NCI-H2227 treated with DMSO at 0.1 percent for 48 hours (cell line): Measurements from ENCODE around the gene ERVFRD-1.
"Not testable (repeated sequence)": the region's sequence is repeated elsewhere in the genome, so short reads cannot be mapped to it uniquely, and the experiment has no call there.

ENCODE experiments used
- DNase-seq: peaks from one replicate; lab custom pipeline; 2025; lab: John Stamatoyannopoulos, UW

Gene ERVFRD-1

GRCh38 chr6:11128608-11129007 lies 17.1 kb upstream of the ERVFRD-1 start:
- no peak for DNase-seq

GRCh38 chr6:11126876-11127275 lies 15.4 kb upstream of the ERVFRD-1 start:
- DNase-seq, result no peak

DNA sequence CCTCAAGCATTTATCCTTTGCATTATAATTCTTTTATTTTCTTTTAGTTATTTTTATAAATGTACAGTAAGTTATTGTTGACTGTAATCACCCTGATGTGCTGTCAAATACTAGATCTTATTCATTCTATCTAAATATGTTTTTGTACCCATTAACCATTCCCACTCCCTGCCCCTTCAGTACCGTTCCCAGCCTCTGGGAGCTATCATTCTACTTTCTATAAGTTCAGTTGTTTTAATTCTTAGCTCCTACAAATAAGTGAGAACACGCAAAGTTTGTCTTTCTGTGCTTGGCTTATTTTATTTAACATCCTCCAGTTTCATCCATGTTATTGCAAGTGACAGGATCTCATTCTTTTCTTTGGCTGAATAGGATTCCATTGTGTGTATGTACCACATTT lies 12.5 kb upstream of the ERVFRD-1 start:
- no peak for DNase-seq

DNA sequence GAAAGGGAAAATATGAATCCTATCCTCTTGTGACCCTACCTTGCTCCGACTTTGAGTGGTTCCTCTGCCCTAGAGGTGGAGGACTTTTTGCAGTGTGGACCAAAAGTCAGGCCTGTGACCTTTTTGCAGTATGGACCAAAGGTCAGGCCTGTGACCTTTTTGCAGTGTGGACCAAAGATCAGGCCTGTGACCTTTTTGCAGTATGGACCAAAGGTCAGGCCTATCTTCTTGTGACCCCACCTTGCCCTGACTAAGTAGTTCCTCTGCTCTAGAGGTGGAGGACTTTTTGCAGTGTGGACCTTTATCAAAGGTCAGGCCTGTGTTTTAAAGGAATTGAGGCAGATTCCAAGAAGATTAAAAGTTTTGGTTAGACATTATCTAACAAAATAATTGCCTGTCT lies 10.9 kb upstream of the ERVFRD-1 start:
- DNase-seq, result no peak

DNA sequence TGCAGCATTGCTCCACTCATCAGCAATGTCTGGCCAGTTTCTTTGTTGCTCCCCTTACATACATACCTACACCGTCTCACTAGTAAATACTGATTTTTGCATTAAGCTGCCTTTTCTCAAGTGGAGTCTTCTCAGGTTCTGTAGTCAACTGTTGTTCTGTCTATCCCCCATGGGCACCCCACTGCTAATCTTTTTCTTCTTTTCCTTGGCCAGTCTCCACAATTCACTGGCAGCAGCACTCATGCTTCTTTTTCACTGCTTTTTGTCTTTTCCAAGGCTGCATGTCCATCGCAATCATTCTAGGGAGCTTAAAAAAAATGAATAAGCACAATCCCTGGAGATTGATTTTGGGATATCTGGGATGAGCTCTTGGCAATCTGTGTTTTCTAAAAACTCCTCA lies 10.3 kb upstream of the ERVFRD-1 start:
- no peak for DNase-seq

GRCh38 chr6:11120271-11121005 lies 8.9 kb upstream of the ERVFRD-1 start:
- DNase-seq, result peak; percentile 34

- DNase-seq, result not testable (repeated sequence)
Observed at GRCh38 chr6:11115808-11116536, 4.4 kb upstream of the ERVFRD-1 start.

- DNase-seq, result no peak
Observed at GRCh38 chr6:11113038-11113437, 1.5 kb upstream of the ERVFRD-1 start.

GRCh38 chr6:11111769-11112437 lies 378 bp upstream of the ERVFRD-1 start:
- DNase-seq, result no peak

DNA sequence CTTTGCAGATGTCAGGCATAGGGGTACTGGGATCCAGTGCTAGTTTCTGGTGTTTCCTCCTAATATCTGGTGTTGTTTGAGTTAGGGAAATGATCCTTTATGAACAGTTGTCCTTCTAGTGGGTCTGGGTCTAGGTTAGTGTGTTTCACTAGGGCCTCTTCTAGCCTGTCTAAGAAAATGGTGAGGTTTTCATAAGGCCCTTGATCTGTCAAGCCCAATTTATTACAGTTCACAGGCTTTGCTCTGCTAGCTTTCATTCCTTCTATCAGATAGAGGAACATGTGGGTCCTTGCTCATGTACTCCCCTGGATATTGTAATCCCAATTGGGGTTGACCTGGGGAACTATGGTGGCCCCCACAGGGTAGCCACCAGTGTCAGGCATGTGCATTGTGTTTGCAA lies 2.8 kb downstream of the ERVFRD-1 start:
- DNase-seq, result no peak

GRCh38 chr6:11103065-11103464 lies 8.5 kb downstream of the ERVFRD-1 start:
- DNase-seq, result no peak

GRCh38 chr6:11101417-11101816 lies 10.1 kb downstream of the ERVFRD-1 start:
- no peak for DNase-seq

- no peak for DNase-seq
Observed at GRCh38 chr6:11098004-11098403, 13.5 kb downstream of the ERVFRD-1 start.

GRCh38 chr6:11097476-11097875 lies 14.0 kb downstream of the ERVFRD-1 start:
- DNase-seq, result no peak

GRCh38 chr6:11096109-11096508 lies 15.4 kb downstream of the ERVFRD-1 start:
- DNase-seq, result peak; percentile 10

DNA sequence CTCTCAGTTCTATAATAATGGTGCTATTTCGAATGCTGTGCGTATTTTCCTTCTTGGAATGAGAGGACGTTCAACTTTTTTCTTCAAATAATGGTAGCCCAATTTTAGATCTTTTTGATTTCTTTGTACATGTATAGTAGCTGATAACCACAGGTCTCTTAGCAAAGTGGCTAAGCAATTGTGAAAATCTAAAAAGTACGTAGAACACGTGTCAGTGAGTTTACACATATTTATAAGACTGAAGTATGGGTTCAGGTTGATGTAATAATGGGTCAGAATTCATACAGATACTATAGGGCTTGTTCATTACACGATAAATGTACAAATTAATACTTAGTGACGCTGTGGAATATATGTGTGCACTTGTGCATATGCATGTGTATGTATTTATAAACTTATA lies 16.6 kb downstream of the ERVFRD-1 start:
- DNase-seq, result no peak

- DNase-seq, result peak; percentile 43
Observed at GRCh38 chr6:11094411-11094851, 17.1 kb downstream of the ERVFRD-1 start.

GRCh38 chr6:11093626-11094410 lies 17.7 kb downstream of the ERVFRD-1 start, which contains the start of gene SMIM13:
Gene SMIM13, plus strand, starts transcription at chr6:11093834. Its CDS starts 480 bp downstream, at chr6:11094314.
- DNase-seq, result peak; percentile 96

DNA sequence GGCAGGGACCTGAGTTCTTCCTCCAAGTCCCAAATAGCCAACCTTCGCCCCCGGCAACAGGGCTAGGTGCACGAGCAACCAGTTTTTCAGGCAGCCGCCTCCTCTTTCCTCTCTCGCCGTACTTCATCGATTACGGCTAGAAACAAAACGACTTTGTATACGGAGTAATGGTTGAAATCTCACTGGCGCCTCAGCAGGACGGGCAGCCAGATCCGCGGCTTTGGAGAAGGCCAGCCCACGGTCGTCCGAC lies 18.2 kb downstream of the ERVFRD-1 start:
- DNase-seq, result no peak

DNA sequence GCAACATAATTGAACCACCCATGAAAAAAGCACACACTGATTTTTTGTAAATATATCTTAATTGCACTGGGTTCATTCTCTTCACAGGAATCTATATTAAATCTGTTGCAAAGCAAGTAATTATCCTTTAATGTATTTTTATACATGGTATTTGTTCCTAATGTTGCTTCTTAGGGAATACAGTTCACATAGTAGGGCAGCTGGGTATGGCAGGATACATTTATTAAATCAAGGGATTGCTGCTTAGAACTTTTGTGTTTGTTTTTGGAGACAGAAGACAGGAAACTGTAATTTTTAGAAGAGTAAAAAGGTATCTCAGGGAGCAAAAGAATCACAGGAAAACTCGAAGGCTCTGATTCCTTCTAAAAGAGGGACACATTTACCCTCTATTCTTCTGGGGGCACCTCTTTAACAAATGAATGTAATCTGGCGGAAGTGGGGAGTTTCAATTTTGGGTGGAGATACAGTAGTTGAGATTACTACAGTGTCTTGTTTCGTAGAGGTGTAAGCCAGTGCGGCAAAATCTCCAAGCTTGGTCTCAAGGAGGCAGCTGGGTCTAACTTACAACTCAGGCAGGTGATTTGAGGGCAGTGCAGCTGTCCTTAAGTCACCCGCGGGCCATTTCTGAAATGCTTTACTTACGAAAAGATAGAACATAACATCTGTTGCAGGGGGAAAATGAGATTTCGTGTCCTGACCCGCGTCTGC lies 18.7 kb downstream of the ERVFRD-1 start:
- no peak for DNase-seq

DNA sequence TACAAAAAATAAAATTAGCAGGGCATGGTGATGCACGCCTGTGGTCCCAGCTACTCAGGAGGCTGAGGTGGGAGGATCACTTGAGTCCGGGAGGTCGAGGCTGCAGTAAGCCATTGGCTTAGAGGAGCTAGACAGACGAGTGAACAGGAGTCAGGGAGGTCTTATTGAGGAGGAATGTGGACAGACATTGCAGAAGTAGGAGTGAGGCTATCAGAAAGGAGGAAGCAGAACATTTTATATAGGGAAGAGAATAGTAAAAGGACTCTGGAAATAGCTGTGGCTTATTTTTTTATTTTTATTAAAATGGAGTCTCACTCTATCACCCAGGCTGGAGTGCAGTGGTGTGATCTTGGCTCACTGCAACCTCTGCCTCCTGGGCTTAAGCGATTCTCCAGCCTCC lies 20.4 kb downstream of the ERVFRD-1 start:
- DNase-seq, result not testable (repeated sequence)

- no peak for DNase-seq
Observed at GRCh38 chr6:11089695-11090094, 21.8 kb downstream of the ERVFRD-1 start.
